22Rv1 (cell line): ENCODE results near the gene PREX1.

Source experiments
- H3K27ac ChIP-seq: fragments of 450-650 bp; 2 replicates; pipeline ENCODE4 v1.5.1; 2017
- ZFX ChIP-seq: fragments of 450-650 bp; IDR thresholded peaks from 2 replicates; pipeline ENCODE4 v1.6.1; 2017; ENCODE audit warnings: antibody characterized with exemption, borderline replicate concordance
- TF ChIP-seq, protein P1 (sequence below): fragments of 450-650 bp; IDR thresholded peaks from 2 replicates; pipeline ENCODE4 v1.5.1; 2017; ENCODE audit warnings: mild to moderate bottlenecking

PREX1 gene

DNA sequence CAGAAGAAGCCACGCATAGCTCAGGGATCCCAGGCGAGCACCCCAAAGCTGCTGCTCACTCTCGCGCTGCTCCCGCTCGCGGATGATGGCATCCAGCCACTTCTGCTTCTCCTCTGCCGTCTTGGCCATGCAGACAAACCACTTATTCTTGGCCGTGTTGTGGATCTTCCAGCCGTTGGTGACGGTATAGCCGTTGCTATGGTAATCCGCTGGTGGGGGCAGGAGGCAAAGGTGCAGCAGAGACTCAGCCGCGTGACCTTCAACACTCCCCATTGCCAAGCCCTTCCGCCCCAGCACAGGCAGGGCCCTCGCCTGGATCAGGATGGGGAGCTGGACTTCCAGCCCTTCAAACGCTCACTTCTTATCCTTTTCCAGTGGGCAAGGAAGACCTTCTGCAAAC lies 136.9 kb downstream of the PREX1 start:
- TF ChIP-seq, protein P1, sequence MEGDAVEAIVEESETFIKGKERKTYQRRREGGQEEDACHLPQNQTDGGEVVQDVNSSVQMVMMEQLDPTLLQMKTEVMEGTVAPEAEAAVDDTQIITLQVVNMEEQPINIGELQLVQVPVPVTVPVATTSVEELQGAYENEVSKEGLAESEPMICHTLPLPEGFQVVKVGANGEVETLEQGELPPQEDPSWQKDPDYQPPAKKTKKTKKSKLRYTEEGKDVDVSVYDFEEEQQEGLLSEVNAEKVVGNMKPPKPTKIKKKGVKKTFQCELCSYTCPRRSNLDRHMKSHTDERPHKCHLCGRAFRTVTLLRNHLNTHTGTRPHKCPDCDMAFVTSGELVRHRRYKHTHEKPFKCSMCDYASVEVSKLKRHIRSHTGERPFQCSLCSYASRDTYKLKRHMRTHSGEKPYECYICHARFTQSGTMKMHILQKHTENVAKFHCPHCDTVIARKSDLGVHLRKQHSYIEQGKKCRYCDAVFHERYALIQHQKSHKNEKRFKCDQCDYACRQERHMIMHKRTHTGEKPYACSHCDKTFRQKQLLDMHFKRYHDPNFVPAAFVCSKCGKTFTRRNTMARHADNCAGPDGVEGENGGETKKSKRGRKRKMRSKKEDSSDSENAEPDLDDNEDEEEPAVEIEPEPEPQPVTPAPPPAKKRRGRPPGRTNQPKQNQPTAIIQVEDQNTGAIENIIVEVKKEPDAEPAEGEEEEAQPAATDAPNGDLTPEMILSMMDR: no peak
- H3K27ac ChIP-seq: no peak overlapping the region

DNA sequence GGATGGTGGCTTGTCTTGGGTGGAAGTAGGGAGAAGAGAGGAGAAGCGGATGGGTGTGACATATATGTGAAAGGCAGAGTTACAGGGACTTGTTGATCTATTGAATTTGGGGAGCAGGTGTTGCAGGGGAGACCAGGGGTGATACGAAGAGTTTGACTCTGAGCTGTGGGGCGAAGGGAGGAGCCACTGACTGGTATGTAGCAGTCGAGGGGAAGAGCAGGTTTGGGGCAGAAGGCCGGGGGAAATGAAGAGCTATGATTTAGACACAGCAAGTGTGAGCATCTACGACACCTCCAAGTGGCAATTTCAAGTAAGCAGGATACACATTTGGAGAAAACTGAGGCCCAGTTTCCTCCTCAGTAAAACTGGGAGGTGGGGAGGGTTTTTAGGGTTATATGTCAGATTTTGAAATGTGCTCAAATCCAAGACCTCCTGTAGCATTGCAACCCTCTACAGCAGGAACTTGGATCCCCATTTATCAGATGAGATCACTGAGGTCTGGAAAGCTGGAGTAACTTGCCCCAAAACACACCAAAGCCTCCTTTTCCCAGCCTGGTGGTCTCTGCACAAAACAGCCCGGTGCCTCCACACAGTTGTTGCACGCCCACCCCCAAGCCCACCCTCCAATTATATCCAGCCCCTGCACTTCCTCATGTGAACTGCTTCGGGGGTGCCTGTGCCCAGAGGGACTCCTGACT lies 137.8 kb downstream of the PREX1 start:
- no peak for TF ChIP-seq ZFX
- TF ChIP-seq, protein P1: no peak
- no peak overlapping the region for H3K27ac ChIP-seq

DNA sequence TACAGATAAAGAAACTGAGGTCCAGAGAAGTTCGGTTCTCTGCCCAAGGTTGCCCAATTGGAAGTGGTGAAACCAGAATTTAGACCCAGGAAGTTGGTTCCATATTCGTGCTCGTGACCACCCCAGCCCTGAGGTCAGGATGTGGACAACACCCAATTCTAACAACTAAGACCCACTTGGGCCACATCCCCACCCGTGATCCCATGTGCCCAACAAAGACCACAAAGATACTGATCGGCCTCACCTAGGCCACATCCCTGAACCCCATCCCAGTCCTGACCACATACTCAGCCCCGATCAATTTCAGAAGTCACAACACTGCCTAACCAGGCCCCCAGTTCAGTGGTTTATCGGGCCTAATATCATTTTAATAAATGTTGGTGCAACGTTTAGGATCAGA lies 138.4 kb downstream of the PREX1 start:
- H3K27ac ChIP-seq: no peak overlapping the region

DNA sequence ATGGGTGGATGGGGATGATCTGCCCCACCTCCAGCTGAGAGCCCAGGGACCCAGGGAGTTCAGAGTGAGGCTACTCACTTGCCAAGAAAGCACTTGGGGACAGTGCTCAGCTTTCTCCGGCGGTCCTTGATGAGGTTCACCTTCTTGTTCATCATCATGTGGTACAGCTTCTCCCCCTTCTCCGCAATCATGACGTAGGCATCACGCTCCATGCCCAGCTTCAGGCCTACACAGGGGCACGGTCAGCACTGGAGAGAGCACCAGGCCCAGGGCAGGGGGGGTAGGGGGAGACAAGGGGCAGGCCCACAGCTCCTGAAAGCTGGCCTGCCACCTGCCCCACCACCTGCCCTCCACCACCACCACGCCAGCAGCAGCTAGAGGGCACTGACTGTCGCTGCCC lies 139.2 kb downstream of the PREX1 start:
- H3K27ac ChIP-seq: no peak overlapping the region
- no peak for TF ChIP-seq ZFX
- TF ChIP-seq, protein P1: no peak

More for the DNA sequence above, 138.4 kb downstream of the PREX1 start:
- TF ChIP-seq ZFX: no peak
- TF ChIP-seq, protein P1: no peak

DNA sequence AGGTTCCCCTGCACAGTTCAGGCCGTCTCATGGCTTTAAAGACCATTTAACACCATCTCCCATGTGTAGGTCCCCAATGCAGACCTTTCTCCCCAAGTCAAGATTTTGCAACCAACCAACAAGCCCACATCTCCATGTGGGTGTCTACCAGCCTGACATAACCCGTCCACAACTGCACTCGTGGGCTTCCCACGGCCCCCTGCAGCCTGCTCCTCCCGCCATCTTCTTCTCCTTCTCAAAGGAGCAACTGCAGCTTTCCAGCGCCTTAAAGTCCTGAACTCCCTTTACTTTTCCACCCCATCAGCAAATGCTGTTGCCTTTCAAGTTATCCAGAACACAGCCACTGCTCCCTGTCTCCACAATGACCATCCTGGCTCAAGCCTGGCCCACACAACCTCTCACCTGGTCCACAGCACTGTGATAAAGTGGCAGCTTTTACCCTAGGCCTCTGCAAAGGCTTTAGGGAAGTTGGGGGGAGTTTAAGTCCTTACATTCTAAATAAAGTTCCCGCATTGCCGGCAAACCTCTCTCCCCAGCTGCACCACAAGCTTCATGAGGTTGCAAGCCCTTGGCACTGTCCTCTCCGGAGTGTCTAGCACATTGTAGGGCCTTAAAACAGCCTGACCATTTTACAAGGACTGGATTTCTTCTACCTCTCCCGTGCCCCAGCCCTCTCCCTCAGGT lies 140.5 kb downstream of the PREX1 start:
- TF ChIP-seq, protein P1: no peak
- no peak for TF ChIP-seq ZFX
- H3K27ac ChIP-seq: no peak overlapping the region

DNA sequence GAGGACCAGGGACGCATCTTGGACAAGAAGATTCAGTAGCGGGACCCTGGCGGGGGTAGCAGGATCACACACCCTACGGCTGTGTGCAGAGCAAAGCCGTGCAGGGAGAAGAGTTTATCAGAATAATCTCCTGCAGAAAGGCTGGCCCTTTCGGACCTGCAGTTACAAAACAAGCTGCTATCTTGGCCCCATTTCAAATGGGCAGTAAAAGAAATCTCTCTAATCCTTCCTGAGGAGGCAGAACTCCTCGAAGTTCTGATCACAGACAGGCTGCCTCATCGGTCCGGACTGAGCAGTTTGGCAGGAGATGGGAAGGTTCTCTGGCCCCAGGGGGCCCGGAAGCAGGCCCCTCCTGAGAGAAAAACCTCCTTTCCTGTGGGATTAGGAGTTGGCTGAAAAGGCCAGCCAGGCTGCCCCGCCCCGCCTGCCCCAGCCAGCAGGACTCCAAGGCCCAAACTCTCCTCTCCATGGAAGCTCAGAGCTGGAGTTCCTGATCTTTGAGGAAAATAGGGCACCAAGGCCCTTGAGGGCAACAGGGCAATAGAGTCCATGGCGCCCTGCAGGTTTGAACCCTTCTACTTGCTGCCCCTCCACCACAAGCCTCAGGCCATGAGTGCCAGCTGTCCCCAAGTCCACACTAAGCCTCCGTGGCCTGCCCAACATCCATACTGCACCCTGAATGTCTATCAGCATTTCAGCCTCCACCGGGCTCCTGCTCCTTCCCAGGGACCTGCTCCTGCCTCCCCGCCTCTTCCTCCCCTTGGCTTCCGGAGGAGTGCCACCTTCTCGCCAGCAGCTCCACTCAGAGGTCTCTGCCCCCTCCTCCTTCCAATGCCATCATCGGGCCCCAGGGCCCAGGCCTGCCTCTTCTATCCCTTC lies 141.3 kb downstream of the PREX1 start:
- H3K27ac ChIP-seq: no peak overlapping the region
- no peak for TF ChIP-seq ZFX
- TF ChIP-seq, protein P1: no peak
